ENCODE results near the gene DDTL.

DNA sequence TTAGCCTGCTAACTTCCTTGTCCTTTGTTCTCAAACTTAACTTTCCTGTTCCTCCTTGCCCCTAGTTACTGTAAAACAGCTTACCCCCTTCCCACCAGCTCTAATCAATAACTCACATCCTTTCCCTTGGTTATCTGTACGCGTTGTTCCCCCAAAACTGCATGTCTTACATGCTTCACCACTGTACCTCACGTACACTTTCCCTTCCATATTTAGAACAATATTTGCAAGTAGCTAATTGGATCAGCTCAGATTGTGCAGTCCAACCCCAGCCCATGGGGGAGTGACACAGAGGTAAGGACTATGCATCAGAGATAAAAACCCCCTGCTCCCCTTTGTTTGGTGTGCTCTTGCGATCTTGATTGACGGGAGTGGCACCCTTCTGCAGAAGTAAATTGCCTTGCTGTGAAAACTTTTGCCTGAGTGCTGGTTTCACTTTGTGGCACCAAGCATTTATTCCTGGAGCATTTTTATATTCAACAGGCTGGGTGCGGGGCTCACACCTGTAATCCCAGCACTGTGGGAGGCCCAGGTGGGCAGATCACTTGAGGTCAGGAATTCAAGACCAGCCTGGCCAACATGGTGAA is 41.6 kb upstream of the DDTL start:
- no peak for TF ChIP-seq POLR2A (IDR thresholded peaks at IDR 0.05; ENCODE audit: low read depth, low read length)
- no peak for TF ChIP-seq TAF1 (IDR thresholded peaks at IDR 0.05; ENCODE audit: low read depth, low read length)
- TF ChIP-seq POU2F2 (IDR thresholded peaks at IDR 0.05; ENCODE audit: low read depth, low read length): no peak
- no peak for TF ChIP-seq POLR2AphosphoS5 (IDR thresholded peaks at IDR 0.05; ENCODE audit: low read depth, low read length)
- TF ChIP-seq SPI1 (IDR thresholded peaks at IDR 0.05; ENCODE audit: low read depth, low read length): no peak
